Measurements from ENCODE around the gene HEMK1.

The HEMK1 gene

GRCh38 chr3:50567386-50568167, 1.7 kb upstream of the HEMK1 start, which contains the start of gene C3orf18:
Gene C3orf18, minus strand, starts transcription at chr3:50567747. Its CDS starts 2,048 bp downstream, at chr3:50565699.
- Histone ChIP-seq H3K4me3 (ENCODE audit: low read length) (peak within 1 kb of the TSS; percentile 84), H3K27ac (ENCODE audit: low read length) (no peak within 1 kb of the TSS), H3K36me3 (ENCODE audit: insufficient read depth, low read depth, low read length) (no peaks in the 10 kb centered on the region), H3K9ac (ENCODE audit: low read depth, low read length) (peak within 1 kb of the TSS; percentile 76; the same call in 1 of the 2 replicates), H3K9me3 (ENCODE audit: insufficient read depth, low read depth, low read length) (no peaks in the 10 kb centered on the region), H3K4me1 (ENCODE audit: insufficient read depth, low read length) (no peaks in the 10 kb centered on the region), H3K27me3 (ENCODE audit: insufficient read depth, low read length) (peaks cover 14% of the 10 kb centered on the region)

DNA sequence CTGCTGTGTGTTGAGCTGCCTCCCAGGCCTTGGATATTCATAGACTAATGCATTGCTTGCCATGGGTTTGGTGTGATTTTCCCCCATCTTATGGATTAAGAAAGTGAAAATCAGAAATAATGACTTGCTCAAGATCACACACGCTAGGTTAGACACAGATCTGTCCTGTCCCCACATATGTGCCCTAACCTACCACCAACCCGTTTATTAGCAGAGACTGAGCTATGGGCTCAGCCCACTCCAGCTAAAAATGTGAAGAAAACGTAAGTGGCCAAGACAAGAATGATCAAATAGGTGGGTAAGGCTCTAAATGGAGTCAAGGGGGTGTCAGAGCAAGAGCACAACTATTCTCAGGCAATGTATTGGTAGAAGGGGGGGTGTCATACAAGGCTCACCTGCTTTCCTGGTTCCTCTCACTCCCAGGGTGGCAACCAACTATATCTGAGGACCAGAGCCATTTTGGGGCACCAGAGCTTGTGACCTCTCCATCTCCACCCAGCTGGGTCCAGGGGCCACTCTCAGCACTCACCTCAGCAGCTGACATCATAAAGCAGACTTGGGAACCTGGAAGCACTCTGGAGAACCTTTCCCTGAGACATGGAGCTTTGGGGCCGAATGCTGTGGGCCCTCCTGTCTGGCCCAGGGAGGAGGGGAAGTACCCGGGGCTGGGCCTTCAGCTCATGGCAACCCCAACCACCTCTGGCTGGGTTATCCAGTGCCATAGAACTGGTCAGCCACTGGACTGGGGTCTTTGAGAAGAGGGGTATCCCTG, 1.4 kb downstream of the HEMK1 start:
- Histone ChIP-seq H3K4me1 (ENCODE audit: insufficient read depth, low read length) (no peaks in the 10 kb centered on the region), H3K27ac (ENCODE audit: low read length) (no peak overlapping the region), H3K9ac (ENCODE audit: low read depth, low read length) (no peak overlapping the region)

DNA sequence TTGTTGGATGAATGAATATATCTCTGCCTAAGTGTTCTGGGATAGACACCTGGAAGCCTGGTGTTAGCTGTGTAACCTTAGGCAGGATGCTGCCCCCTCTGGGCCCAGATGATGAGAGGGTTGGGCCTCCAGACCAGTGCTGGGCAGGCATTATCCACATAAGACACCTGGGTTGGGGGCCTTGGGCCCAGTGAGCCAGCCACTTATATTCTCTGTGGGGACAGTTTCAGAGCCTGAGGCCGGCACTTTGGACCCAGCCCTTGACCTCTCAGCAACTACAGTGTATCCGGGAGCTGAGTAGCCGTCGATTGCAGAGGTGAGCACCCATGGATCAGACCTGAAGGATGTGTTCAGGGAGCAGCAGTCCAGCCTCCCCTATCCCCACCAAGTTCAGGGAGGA, 2.2 kb downstream of the HEMK1 start:
- Histone ChIP-seq H3K27me3 (ENCODE audit: insufficient read depth, low read length) (peaks cover 9% of the 10 kb centered on the region), H3K4me1 (ENCODE audit: insufficient read depth, low read length) (no peaks in the 10 kb centered on the region), H3K36me3 (ENCODE audit: insufficient read depth, low read depth, low read length) (no peaks in the 10 kb centered on the region), H3K27ac (ENCODE audit: low read length) (no peak overlapping the region), H3K9me3 (ENCODE audit: insufficient read depth, low read depth, low read length) (no peaks in the 10 kb centered on the region), H3K4me3 (ENCODE audit: low read length) (no peak overlapping the region), H3K9ac (ENCODE audit: low read depth, low read length) (no peak overlapping the region)

More for the DNA sequence above, 1.4 kb downstream of the HEMK1 start:
- no peaks in the 10 kb centered on the region for H3K9me3 ChIP-seq (ENCODE audit: insufficient read depth, low read depth, low read length)
- no peaks in the 10 kb centered on the region for H3K36me3 ChIP-seq (ENCODE audit: insufficient read depth, low read depth, low read length)
- H3K4me3 ChIP-seq (ENCODE audit: low read length) = peak overlapping the region; percentile 84; the same call in 1 of the 2 replicates
- peaks cover 14% of the 10 kb centered on the region for H3K27me3 ChIP-seq (ENCODE audit: insufficient read depth, low read length)

DNA sequence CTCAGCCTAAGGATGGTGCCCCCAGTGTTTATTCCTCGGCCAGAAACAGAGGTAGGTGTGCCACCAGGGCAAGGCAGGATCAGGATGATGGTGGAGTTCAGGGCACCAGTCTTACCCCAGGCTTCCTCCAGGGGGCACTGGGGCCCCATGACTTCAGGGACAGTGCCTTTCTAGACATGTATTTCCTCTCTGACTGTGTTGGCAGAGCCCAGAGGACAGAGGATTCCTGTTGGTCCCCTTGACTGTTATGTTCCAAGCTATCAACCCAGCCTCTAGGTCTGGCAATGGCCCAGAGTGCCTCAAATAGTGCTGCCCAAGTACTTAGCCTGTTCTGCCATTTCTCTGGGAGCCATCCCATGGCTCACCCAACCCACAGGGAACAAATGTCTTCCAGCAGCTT, 2.8 kb downstream of the HEMK1 start:
- peaks cover 2% of the 10 kb centered on the region for H3K27me3 ChIP-seq (ENCODE audit: insufficient read depth, low read length)
- no peak overlapping the region for H3K4me3 ChIP-seq (ENCODE audit: low read length)
- no peak overlapping the region for H3K9ac ChIP-seq (ENCODE audit: low read depth, low read length)
- H3K9me3 ChIP-seq (ENCODE audit: insufficient read depth, low read depth, low read length) = no peaks in the 10 kb centered on the region
- H3K27ac ChIP-seq (ENCODE audit: low read length) = no peak overlapping the region
- H3K36me3 ChIP-seq (ENCODE audit: insufficient read depth, low read depth, low read length) = no peaks in the 10 kb centered on the region
- no peaks in the 10 kb centered on the region for H3K4me1 ChIP-seq (ENCODE audit: insufficient read depth, low read length)

DNA sequence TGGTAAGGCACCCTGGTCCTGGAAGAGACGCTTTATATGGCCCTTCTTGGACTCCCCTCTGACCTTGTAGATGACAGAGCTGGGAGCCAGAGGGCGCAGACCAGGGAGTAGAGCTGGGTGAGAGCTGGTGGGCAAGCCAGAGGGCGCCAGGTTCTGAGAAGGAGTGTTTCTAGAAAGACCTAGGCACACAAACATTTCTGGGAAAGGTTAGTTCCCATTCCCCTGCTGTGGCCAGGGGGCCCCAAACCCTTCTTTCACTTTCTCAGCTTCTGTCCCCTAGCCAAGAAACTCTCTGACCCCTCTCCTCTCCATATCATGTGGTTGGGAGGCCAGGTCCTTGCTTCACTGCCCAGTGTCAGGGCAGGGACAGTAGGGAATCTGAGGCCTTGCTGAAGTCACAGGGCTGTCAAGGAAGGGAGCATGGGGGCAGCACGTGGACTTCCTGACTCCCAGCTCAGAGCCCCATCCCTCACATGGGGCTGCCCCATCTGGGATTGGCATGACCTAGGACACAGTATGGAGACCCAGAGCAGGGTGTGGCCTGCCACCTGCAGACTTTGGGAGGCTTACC, 3.6 kb downstream of the HEMK1 start:
- H3K4me3 ChIP-seq (ENCODE audit: low read length) = no peak overlapping the region
- H3K9ac ChIP-seq (ENCODE audit: low read depth, low read length) = no peak overlapping the region
- H3K27me3 ChIP-seq (ENCODE audit: insufficient read depth, low read length) = no peaks in the 10 kb centered on the region
- no peak overlapping the region for H3K27ac ChIP-seq (ENCODE audit: low read length)
- no peaks in the 10 kb centered on the region for H3K36me3 ChIP-seq (ENCODE audit: insufficient read depth, low read depth, low read length)
- no peaks in the 10 kb centered on the region for H3K9me3 ChIP-seq (ENCODE audit: insufficient read depth, low read depth, low read length)
- H3K4me1 ChIP-seq (ENCODE audit: insufficient read depth, low read length) = no peaks in the 10 kb centered on the region

GRCh38 chr3:50573566-50574443, 4.5 kb downstream of the HEMK1 start:
- no peak overlapping the region for H3K9ac ChIP-seq (ENCODE audit: low read depth, low read length)
- H3K27me3 ChIP-seq (ENCODE audit: insufficient read depth, low read length) = no peaks in the 10 kb centered on the region
- no peaks in the 10 kb centered on the region for H3K9me3 ChIP-seq (ENCODE audit: insufficient read depth, low read depth, low read length)
- no peaks in the 10 kb centered on the region for H3K36me3 ChIP-seq (ENCODE audit: insufficient read depth, low read depth, low read length)
- no peak overlapping the region for H3K27ac ChIP-seq (ENCODE audit: low read length)
- no peak overlapping the region for H3K4me3 ChIP-seq (ENCODE audit: low read length)
- no peaks in the 10 kb centered on the region for H3K4me1 ChIP-seq (ENCODE audit: insufficient read depth, low read length)

DNA sequence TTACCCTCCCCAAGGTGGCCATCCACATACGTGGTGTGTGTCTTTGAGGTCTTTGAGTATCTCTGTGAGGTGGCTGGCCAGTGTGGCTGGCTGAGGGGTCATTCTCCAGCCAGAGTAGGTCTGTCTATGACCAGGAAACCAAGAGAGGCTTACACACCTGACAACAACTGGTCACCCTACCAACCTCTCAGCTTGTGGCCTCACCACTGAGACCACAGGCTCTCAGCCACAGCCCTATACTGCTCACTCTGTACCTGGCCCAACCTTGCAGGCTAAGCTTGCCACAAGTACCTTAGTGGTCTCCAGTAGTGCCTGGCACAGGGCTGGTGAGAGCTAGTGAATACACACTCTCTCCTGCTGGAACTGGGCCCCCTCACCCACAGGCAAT, 5.1 kb downstream of the HEMK1 start:
- no peaks in the 10 kb centered on the region for H3K27me3 ChIP-seq (ENCODE audit: insufficient read depth, low read length)
- H3K4me3 ChIP-seq (ENCODE audit: low read length) = no peak overlapping the region
- H3K4me1 ChIP-seq (ENCODE audit: insufficient read depth, low read length) = no peaks in the 10 kb centered on the region
- H3K9me3 ChIP-seq (ENCODE audit: insufficient read depth, low read depth, low read length) = no peaks in the 10 kb centered on the region
- H3K9ac ChIP-seq (ENCODE audit: low read depth, low read length) = no peak overlapping the region
- H3K36me3 ChIP-seq (ENCODE audit: insufficient read depth, low read depth, low read length) = no peaks in the 10 kb centered on the region
- H3K27ac ChIP-seq (ENCODE audit: low read length) = no peak overlapping the region

GRCh38 chr3:50575372-50575771, 6.0 kb downstream of the HEMK1 start:
- H3K4me1 ChIP-seq (ENCODE audit: insufficient read depth, low read length) = no peaks in the 10 kb centered on the region
- H3K9me3 ChIP-seq (ENCODE audit: insufficient read depth, low read depth, low read length) = no peaks in the 10 kb centered on the region
- no peak overlapping the region for H3K4me3 ChIP-seq (ENCODE audit: low read length)
- H3K36me3 ChIP-seq (ENCODE audit: insufficient read depth, low read depth, low read length) = no peaks in the 10 kb centered on the region
- no peak overlapping the region for H3K9ac ChIP-seq (ENCODE audit: low read depth, low read length)
- no peak overlapping the region for H3K27ac ChIP-seq (ENCODE audit: low read length)
- no peaks in the 10 kb centered on the region for H3K27me3 ChIP-seq (ENCODE audit: insufficient read depth, low read length)

GRCh38 chr3:50577348-50577747, 8.0 kb downstream of the HEMK1 start:
- Histone ChIP-seq H3K4me1 (ENCODE audit: insufficient read depth, low read length) (no peaks in the 10 kb centered on the region), H3K4me3 (ENCODE audit: low read length) (no peak overlapping the region), H3K9me3 (ENCODE audit: insufficient read depth, low read depth, low read length) (no peaks in the 10 kb centered on the region), H3K27me3 (ENCODE audit: insufficient read depth, low read length) (no peaks in the 10 kb centered on the region), H3K9ac (ENCODE audit: low read depth, low read length) (no peak overlapping the region), H3K27ac (ENCODE audit: low read length) (no peak overlapping the region), H3K36me3 (ENCODE audit: insufficient read depth, low read depth, low read length) (peaks cover 6% of the 10 kb centered on the region; the same call in 1 of the 2 replicates)

DNA sequence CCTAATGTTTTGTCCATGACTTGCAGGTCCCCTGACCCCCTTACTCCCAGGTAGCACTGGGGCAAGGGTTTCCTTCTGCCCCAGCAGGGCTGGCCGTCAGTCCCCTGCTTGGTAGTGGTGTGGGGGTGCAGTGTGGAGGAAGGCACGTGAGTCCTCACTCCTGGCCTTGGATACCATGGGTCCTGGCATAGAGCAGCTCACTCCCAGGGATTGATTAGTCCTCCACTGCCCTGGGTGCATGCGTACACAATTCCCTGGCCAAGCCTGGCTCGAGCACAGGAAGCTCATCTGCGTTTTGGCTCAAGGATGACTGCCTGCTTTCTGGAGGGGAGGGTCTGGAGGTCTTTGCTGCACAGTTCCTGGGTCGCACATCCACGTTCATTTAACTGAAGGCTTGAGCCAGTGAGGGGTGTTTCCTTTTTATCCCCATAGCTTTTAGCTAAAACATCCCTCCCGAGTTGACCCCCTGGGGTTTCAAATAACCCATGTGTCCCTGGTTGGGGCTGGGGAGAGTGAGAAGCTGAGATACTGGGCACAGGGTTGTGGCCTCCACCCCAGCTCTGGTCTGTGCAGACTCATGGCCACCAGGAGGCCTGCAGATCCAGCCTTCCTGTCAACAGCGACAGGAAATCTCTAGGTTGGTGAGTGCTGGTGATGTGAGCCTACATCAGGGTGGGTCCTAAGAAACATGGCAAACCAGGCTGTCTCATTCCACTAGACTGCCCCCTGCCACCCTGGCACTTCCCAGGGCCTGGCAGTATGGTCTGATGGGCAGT, 11.5 kb downstream of the HEMK1 start:
- no peaks in the 10 kb centered on the region for H3K27me3 ChIP-seq (ENCODE audit: insufficient read depth, low read length)
- H3K4me1 ChIP-seq (ENCODE audit: insufficient read depth, low read length) = peaks cover 3% of the 10 kb centered on the region; the same call in 1 of the 2 replicates
- peaks cover 6% of the 10 kb centered on the region; the same call in 1 of the 2 replicates for H3K36me3 ChIP-seq (ENCODE audit: insufficient read depth, low read depth, low read length)
- no peak overlapping the region for H3K4me3 ChIP-seq (ENCODE audit: low read length)
- no peak overlapping the region for H3K9ac ChIP-seq (ENCODE audit: low read depth, low read length)
- no peaks in the 10 kb centered on the region for H3K9me3 ChIP-seq (ENCODE audit: insufficient read depth, low read depth, low read length)
- no peak overlapping the region for H3K27ac ChIP-seq (ENCODE audit: low read length)
